ENCODE data around the gene BAG1. TPM values are rescaled to one million over a fixed set of nuclear protein-coding genes. Genes with fewer than 3 reads are reported as not detected.

BAG1 gene
- total RNA-seq, 3 donors from 2014 or later (not counting 1 experiment from before 2014, with no cell fraction given) = 83.4 to 102 (median 93.4) TPM

GRCh38 chr9:33221568-33221884, 43.0 kb downstream of the BAG1 start:
- Histone ChIP-seq H3K27ac (ENCODE audit: low read length) (peak overlapping the region; percentile 16), H3K4me3 (ENCODE audit: low read length) (no peak overlapping the region), H3K27me3 (ENCODE audit: control insufficient read depth, insufficient read depth, low read length) (no peaks in the 10 kb centered on the region), H3K4me1 (ENCODE audit: control insufficient read depth, insufficient read depth, low read length) (peaks cover 15% of the 10 kb centered on the region), H3K36me3 (ENCODE audit: control insufficient read depth, insufficient read depth, low read length) (no peaks in the 10 kb centered on the region), H3K9me3 (ENCODE audit: control insufficient read depth, insufficient read depth, low read length) (no peaks in the 10 kb centered on the region)
- intact Hi-C loops (cut with micrococcal nuclease) = no loop called here
- Mint-ChIP-seq H3K4me1 (peaks cover 9 to 19% of the 10 kb centered on the region in 2 donors), H3K36me3 (no peaks in the 10 kb centered on the region), H3K27ac (peak overlapping the region in 1 of 2 donors; percentile 29), H3K4me3 (no peak overlapping the region), H3K9me3 (no peaks in the 10 kb centered on the region), H3K27me3 (ENCODE audit: low read depth in 2 of 2) (no peaks in the 10 kb centered on the region)
- ATAC-seq (no peak), DNase-seq (no peak)
- no peak for TF ChIP-seq CTCF (IDR thresholded peaks at IDR 0.05)
- 89% methylated on average over 3 of the region's 3 CpGs for WGBS (ENCODE audit: insufficient coverage)

- Histone ChIP-seq H3K27me3 (ENCODE audit: control insufficient read depth, insufficient read depth, low read length) (no peaks in the 10 kb centered on the region), H3K4me3 (ENCODE audit: low read length) (no peak overlapping the region), H3K27ac (ENCODE audit: low read length) (peak overlapping the region; percentile 16), H3K36me3 (ENCODE audit: control insufficient read depth, insufficient read depth, low read length) (no peaks in the 10 kb centered on the region), H3K9me3 (ENCODE audit: control insufficient read depth, insufficient read depth, low read length) (no peaks in the 10 kb centered on the region), H3K4me1 (ENCODE audit: control insufficient read depth, insufficient read depth, low read length) (peaks cover 15% of the 10 kb centered on the region)
- Mint-ChIP-seq H3K36me3 (no peaks in the 10 kb centered on the region), H3K27ac (peak overlapping the region in 1 of 2 donors; percentile 29), H3K4me1 (peaks cover 8 to 17% of the 10 kb centered on the region in 2 donors), H3K4me3 (no peak overlapping the region), H3K9me3 (no peaks in the 10 kb centered on the region), H3K27me3 (ENCODE audit: low read depth in 2 of 2) (no peaks in the 10 kb centered on the region)
- TF ChIP-seq CTCF (IDR thresholded peaks at IDR 0.05) = no peak
- peak in 1 of 3 donors; percentile 28 for ATAC-seq
- no peak for DNase-seq
- 68% methylated on average over 13 of the region's 14 CpGs for WGBS (ENCODE audit: insufficient coverage)
- intact Hi-C loops (cut with micrococcal nuclease) = no loop called here
These were observed 43.6 kb downstream of the BAG1 start for GRCh38 chr9:33220681-33221567.

GRCh38 chr9:33211695-33212393, 52.7 kb downstream of the BAG1 start:
- Mint-ChIP-seq H3K36me3 (no peaks in the 10 kb centered on the region), H3K27me3 (ENCODE audit: low read depth in 2 of 2) (no peaks in the 10 kb centered on the region), H3K4me3 (no peak overlapping the region), H3K9me3 (no peaks in the 10 kb centered on the region), H3K4me1 (no peaks in the 10 kb centered on the region), H3K27ac (no peak overlapping the region)
- Histone ChIP-seq H3K9me3 (ENCODE audit: control insufficient read depth, insufficient read depth, low read length) (no peaks in the 10 kb centered on the region), H3K27ac (ENCODE audit: low read length) (no peak overlapping the region), H3K27me3 (ENCODE audit: control insufficient read depth, insufficient read depth, low read length) (no peaks in the 10 kb centered on the region), H3K4me1 (ENCODE audit: control insufficient read depth, insufficient read depth, low read length) (no peaks in the 10 kb centered on the region), H3K4me3 (ENCODE audit: low read length) (no peak overlapping the region), H3K36me3 (ENCODE audit: control insufficient read depth, insufficient read depth, low read length) (no peaks in the 10 kb centered on the region)
- intact Hi-C loops (cut with micrococcal nuclease) = no loop called here
- TF ChIP-seq CTCF (IDR thresholded peaks at IDR 0.05) = no peak
- 84% methylated on average over 3 of the region's 3 CpGs for WGBS (ENCODE audit: insufficient coverage)
- ATAC-seq = no peak
- no peak for DNase-seq
